GM12878 (cell line): ENCODE results near the gene MFAP3L. TPM values are rescaled to one million over a fixed set of nuclear protein-coding genes. Genes with fewer than 3 reads are reported as not detected.

Source experiments
- ATF2 ChIP-seq: IDR thresholded peaks from 2 replicates; pipeline ENCODE4 v1.6.1; 2012; ENCODE audit warnings: low read length, inconsistent platforms
- BRCA1 ChIP-seq: IDR thresholded peaks from 2 replicates; pipeline ENCODE4 v1.6.1; 2011; ENCODE audit warnings: low read depth, low read length, improper control_type of control experiment
- HDAC6 ChIP-seq: fragments of 200-600 bp; sonication (generic); IDR thresholded peaks from one replicate; pipeline ENCODE4 v1.8.0; 2017; ENCODE audit warnings: antibody characterized with exemption; ENCODE audit not compliant: unreplicated experiment
- IRF4 ChIP-seq: IDR thresholded peaks from 2 replicates; pipeline ENCODE4 v1.6.1; 2011; ENCODE audit warnings: low read depth, low read length
- MYB ChIP-seq: fragments of 150-350 bp; IDR thresholded peaks from 2 replicates; pipeline ENCODE4 v1.6.1; 2014; ENCODE audit warnings: mild to moderate bottlenecking, low read depth, low read length, borderline replicate concordance
- NR2C2 ChIP-seq: IDR thresholded peaks from 2 replicates; pipeline ENCODE4 v1.6.1; 2011; ENCODE audit warnings: borderline replicate concordance, low read depth; ENCODE audit not compliant: control insufficient read depth, insufficient read length
- PAX5 ChIP-seq: IDR thresholded peaks from 2 replicates; pipeline ENCODE4 v1.6.1; 2011; ENCODE audit warnings: low read depth, low read length, borderline replicate concordance
- PML ChIP-seq: IDR thresholded peaks from 2 replicates; pipeline ENCODE4 v1.6.1; 2012; ENCODE audit warnings: low read length, inconsistent platforms
- POLR2A ChIP-seq: IDR thresholded peaks from 2 replicates; pipeline ENCODE4 v1.6.1; 2011; ENCODE audit warnings: low read depth, mild to moderate bottlenecking, low read length
- SMAD1 ChIP-seq: fragments of 450-650 bp; IDR thresholded peaks from 2 replicates; pipeline ENCODE4 v1.6.1; 2018; ENCODE audit warnings: mild to moderate bottlenecking, low read depth; ENCODE audit not compliant: partially characterized antibody
- SMAD5 ChIP-seq: IDR thresholded peaks from 2 replicates; pipeline ENCODE4 v1.6.1; 2016; ENCODE audit warnings: antibody characterized with exemption, low read depth
- SMARCA5 ChIP-seq: fragments of 450-650 bp; IDR thresholded peaks from 2 replicates; pipeline ENCODE4 v1.6.1; 2017; ENCODE audit warnings: mild to moderate bottlenecking
- SP1 ChIP-seq: IDR thresholded peaks from one replicate; pipeline ENCODE4 v1.6.1; 2011; ENCODE audit warnings: low read depth, low read length
- SUPT20H ChIP-seq: IDR thresholded peaks from 2 replicates; pipeline ENCODE4 v1.6.1; 2011; ENCODE audit warnings: low read depth, mild to moderate bottlenecking, low read length, moderate library complexity, borderline replicate concordance; ENCODE audit not compliant: control insufficient read depth
- TCF12 ChIP-seq: IDR thresholded peaks from 2 replicates; pipeline ENCODE4 v1.6.1; 2011; ENCODE audit warnings: low read depth, mild to moderate bottlenecking, low read length
- ZNF207 ChIP-seq: fragments of 450-650 bp; IDR thresholded peaks from 2 replicates; pipeline ENCODE4 v1.6.1; 2014; ENCODE audit warnings: antibody characterized with exemption, mild to moderate bottlenecking, borderline replicate concordance
- polyA plus RNA-seq, 11 experiments: library from polyadenylated mRNA; depleted of rRNA in 4 of 11; unstranded in 6 of 11; stranded (reverse) in 5 of 11; fragments of >200 nt; fragmentation: Nextera tagmentation in 4 of 11; fragmentation: Illumina TruSeq in 1 of 11; extraction: Ambion mirVana in 4 of 11; extraction: Trizol in 1 of 11; gene quantifications; 1 replicate in 1 of 11; 2 replicates in 10 of 11; pipeline versions ENCODE4 v1.2.1 to v1.2.3, GENCODE V29; 2011 to 2016; ENCODE audit warnings: inconsistent platforms in 2 of 11, missing spikeins in 2 of 11, low read depth in 1 of 11
- total RNA-seq, 4 experiments: library from RNA; depleted of rRNA in 3 of 4; stranded (reverse); fragments of >200 nt in 3 of 4; fragmentation: Illumina TruSeq in 1 of 4; extraction: Trizol in 1 of 4; gene quantifications; 2 replicates each; pipeline versions ENCODE4 v1.2.1 to v1.2.3, GENCODE V29; 2013 to 2021
- TF ChIP-seq, protein P1 (sequence below): fragments of 450-650 bp; IDR thresholded peaks from 2 replicates; pipeline ENCODE4 v1.6.1; 2016; ENCODE audit warnings: mild to moderate bottlenecking
- TF ChIP-seq, protein P2 (sequence below): fragments of 450-650 bp; conservative IDR thresholded peaks from 2 replicates; pipeline ENCODE4 v1.6.1; 2017; ENCODE audit warnings: mild to moderate bottlenecking, moderate library complexity
- TF ChIP-seq, protein P3 (sequence below): fragments of 450-650 bp; IDR thresholded peaks from 2 replicates; pipeline ENCODE4 v1.6.1; 2016; ENCODE audit warnings: mild to moderate bottlenecking, moderate library complexity, borderline replicate concordance

The MFAP3L gene
- total and polyA plus RNA-seq, 10 of the 15 experiments (the other 5 are each of a cell fraction or from before 2014, with no cell fraction given), result 0.10 to 3.0 TPM; not detected in 8

DNA sequence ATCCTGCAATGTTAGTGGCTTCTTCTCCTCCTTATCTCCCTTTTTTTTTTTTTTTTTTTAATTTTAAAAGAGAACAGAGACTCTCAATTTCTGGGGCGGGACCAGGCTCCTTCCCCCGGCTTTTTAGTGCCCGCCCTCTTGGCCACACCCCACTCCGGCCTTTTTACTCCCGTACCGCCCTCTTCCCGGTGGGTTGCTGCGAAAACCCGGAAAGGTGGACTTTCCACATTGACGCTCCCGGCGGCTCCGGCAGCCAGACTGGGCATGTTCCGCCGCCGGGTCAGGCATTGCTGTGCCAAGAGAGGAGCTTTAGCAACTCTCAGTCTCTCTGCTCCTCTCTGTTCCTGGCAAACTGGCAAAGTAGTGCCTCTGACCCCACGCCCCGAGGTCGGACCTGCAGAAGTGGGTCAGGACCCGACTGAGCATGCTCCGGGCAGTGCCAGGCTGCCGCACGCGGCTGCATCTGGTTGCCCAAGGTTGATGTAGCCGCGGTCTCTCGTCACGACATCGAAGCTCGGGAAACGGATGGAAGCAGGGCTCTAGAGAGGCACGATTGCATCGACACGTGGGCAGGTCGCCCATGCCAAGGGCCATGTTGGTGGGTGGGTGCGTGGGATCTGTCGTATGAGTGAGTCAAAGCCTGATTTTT, 1.1 kb upstream of the MFAP3L start (continued):
- TF ChIP-seq, protein P1, sequence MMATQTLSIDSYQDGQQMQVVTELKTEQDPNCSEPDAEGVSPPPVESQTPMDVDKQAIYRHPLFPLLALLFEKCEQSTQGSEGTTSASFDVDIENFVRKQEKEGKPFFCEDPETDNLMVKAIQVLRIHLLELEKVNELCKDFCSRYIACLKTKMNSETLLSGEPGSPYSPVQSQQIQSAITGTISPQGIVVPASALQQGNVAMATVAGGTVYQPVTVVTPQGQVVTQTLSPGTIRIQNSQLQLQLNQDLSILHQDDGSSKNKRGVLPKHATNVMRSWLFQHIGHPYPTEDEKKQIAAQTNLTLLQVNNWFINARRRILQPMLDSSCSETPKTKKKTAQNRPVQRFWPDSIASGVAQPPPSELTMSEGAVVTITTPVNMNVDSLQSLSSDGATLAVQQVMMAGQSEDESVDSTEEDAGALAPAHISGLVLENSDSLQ, result no peak
- TF ChIP-seq SP1, result peak; percentile 94
- no peak for TF ChIP-seq POLR2A
- no peak for TF ChIP-seq TCF12
- TF ChIP-seq, protein P2, sequence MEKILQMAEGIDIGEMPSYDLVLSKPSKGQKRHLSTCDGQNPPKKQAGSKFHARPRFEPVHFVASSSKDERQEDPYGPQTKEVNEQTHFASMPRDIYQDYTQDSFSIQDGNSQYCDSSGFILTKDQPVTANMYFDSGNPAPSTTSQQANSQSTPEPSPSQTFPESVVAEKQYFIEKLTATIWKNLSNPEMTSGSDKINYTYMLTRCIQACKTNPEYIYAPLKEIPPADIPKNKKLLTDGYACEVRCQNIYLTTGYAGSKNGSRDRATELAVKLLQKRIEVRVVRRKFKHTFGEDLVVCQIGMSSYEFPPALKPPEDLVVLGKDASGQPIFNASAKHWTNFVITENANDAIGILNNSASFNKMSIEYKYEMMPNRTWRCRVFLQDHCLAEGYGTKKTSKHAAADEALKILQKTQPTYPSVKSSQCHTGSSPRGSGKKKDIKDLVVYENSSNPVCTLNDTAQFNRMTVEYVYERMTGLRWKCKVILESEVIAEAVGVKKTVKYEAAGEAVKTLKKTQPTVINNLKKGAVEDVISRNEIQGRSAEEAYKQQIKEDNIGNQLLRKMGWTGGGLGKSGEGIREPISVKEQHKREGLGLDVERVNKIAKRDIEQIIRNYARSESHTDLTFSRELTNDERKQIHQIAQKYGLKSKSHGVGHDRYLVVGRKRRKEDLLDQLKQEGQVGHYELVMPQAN, result no peak
- no peak for TF ChIP-seq PML
- no peak for TF ChIP-seq ATF2
- no peak for TF ChIP-seq SMARCA5
- no peak for TF ChIP-seq HDAC6
- TF ChIP-seq BRCA1, result no peak
- no peak for TF ChIP-seq SMAD5
- no peak for TF ChIP-seq SMAD1
- TF ChIP-seq IRF4, result no peak
- 0 out of 2 replicates have a peak, but pooled peaks have one; percentile 48 for TF ChIP-seq ZNF207
- no peak for TF ChIP-seq SUPT20H
- no peak for TF ChIP-seq PAX5
- no peak for TF ChIP-seq MYB
- no peak for TF ChIP-seq NR2C2
- TF ChIP-seq, protein P3, sequence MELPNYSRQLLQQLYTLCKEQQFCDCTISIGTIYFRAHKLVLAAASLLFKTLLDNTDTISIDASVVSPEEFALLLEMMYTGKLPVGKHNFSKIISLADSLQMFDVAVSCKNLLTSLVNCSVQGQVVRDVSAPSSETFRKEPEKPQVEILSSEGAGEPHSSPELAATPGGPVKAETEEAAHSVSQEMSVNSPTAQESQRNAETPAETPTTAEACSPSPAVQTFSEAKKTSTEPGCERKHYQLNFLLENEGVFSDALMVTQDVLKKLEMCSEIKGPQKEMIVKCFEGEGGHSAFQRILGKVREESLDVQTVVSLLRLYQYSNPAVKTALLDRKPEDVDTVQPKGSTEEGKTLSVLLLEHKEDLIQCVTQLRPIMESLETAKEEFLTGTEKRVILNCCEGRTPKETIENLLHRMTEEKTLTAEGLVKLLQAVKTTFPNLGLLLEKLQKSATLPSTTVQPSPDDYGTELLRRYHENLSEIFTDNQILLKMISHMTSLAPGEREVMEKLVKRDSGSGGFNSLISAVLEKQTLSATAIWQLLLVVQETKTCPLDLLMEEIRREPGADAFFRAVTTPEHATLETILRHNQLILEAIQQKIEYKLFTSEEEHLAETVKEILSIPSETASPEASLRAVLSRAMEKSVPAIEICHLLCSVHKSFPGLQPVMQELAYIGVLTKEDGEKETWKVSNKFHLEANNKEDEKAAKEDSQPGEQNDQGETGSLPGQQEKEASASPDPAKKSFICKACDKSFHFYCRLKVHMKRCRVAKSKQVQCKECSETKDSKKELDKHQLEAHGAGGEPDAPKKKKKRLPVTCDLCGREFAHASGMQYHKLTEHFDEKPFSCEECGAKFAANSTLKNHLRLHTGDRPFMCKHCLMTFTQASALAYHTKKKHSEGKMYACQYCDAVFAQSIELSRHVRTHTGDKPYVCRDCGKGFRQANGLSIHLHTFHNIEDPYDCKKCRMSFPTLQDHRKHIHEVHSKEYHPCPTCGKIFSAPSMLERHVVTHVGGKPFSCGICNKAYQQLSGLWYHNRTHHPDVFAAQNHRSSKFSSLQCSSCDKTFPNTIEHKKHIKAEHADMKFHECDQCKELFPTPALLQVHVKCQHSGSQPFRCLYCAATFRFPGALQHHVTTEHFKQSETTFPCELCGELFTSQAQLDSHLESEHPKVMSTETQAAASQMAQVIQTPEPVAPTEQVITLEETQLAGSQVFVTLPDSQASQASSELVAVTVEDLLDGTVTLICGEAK, result no peak
